Activated CD4-positive, CD25-positive, alpha-beta regulatory T cell treated with anti-CD3 and anti-CD28 coated beads, Interleukin-2, amount 50 U/mL, for 16 hours (primary cell): ENCODE data around the gene RFC3.
"Not testable (repeated sequence)": the region's sequence is repeated elsewhere in the genome, so short reads cannot be mapped to it uniquely, and the experiment has no call there.

Source experiments
- DNase-seq: peaks from one replicate; pipeline ENCODE4 v3.0.0-alpha.2; 2020; ENCODE audit warnings: low read depth, low spot score

The RFC3 gene

DNA sequence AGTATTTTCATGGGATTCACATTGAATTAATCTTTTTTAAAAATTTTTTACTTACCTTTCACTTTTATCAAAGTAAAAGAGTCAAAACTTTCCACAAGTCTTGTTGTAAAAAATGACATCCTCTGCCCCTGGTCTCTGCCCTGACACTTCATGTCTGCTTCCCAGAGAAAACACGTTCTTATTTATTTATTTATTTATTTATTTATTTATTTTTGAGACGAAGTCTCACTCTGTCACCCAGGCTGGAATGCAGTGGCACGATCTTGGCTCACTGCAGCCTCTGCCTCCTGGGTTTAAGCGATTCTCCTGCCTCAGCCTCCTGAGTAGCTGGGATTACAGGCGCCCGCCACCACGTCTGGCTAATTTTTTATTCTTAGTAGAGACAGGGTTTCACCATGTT, 5.1 kb upstream of the RFC3 start:
- not testable (repeated sequence) for DNase-seq

DNA sequence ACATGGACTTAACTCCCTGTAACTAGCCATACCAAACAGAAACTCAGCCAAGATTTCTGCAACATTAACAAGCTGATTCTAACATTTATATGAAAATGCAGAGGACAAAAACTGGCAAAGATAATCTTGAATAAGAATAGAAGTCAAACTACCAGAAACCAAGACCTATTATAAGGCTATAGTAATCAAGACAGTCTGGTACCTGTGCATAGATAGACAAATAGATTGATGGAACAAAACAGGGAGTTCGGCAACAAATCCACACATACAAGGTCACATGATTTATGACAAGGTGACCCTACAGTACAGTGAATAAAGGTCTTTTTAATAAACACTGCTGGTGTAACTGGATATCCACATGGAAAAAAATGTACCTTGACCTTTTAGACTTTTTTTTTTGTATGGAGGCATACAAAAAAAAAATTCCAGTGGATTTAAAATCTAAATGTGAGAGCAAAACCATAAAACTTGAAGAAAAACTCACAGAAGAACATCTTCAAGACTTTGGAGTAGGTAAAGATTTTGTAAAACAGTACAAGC, 2.9 kb upstream of the RFC3 start:
- no peak for DNase-seq

DNA sequence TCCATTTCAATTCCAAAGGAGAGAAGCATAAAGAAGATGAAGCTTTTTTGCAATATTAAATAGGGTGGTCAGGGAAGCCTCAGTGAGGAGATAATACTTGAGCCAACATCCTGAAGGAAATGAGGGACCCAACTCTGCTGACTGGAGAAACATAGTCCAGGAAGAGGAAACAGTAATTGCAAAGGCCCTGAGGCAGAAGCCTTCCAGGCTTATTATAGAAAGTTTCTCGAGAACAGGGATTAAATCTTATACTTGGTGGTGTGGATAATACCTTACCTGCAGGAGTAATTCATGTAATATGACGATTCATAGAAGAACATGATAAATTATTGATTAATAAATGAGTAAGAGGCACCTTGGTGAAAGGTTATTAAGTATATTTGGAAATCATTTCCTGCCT, 1.0 kb upstream of the RFC3 start:
- no peak for DNase-seq

DNA sequence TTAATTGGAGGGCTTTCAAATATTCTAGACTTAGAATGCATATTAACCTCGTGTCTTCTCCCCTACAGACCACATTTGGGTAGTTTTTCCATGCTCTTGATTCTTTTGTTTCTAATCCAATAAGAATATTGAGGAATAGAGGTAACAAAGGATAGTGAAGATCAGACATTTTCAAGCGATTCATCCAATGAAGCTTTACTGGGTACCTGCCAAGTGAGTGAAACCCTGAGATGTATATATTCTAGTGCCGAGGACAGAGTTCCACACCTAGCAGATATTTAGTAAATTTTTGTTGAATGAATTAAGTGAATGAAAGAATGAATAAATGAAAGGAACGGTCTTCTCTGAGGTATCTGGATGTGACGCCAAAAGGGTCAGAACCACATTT, 442 bp upstream of the RFC3 start:
- DNase-seq: no peak

GRCh38 chr13:33825083-33825482, 7.1 kb downstream of the RFC3 start:
- DNase-seq: no peak

DNA sequence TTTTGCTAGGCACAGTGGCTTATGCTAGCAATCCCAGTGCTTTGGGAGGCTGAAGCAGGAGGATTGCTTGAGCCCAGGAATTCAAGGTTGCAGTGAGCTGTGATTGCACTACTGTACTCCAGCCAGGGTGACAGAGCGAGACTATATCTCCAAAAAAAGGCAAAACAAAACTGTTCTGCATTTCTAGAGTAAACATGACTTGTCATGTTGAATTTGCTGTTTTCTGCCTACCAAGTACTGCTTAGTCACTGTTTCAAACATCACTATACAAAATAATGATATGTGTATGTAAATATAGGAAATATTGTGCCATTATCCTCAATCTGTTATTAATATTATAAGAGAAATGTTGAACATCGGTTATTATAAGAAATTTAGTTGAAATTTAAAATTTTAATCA, 9.2 kb downstream of the RFC3 start:
- no peak for DNase-seq

DNA sequence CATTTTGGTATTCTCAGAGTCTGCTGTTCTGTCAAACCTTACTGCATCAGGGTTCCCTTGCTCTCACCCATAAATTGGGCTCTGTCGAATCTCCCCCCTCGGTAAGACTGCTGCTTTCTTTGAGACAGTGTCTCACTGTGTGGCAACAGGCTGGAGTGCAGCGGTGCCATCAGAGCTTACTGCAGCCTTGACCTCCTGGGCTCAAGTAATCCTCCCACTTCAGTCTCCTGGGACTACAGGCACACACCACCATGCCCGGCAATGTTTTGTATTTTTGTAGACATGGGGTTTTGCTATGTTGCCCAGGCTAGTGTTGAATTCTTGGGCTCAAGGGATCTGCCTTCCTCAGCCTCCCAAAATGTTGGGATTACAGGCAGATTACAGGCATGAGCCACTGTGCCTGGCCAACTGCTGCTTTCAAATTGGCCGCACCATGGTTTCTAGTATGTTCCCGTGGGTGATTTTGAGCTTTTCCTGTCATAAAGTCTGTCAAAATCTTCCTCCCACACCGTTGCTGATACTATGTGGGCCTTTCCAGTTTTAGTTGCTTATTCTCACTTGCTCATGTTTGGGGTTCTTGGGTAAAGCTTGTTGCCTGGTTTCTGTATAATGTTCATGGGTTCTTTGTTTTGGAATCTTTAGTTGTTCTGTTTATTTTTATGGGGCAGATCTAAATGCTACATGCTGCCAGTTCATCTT, 10.6 kb downstream of the RFC3 start:
- no peak for DNase-seq

DNA sequence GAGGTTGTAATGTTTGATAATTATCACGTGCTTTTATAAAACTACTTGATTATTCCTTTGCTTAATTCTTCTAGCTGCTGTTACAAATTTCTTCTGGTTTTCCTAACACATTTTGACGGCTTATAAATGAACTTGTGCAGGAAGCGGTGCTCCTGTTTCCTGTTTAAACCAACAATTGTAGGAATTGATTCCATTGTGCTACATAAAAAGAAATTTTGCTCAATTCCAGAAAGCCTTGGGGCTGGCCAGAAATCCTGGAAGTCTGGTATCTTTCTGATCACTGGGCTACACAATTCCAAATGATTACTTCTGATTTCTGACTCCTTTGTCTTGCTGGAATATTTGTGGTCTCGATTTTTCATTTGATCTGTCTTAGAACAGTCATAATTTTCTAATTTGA, 14.9 kb downstream of the RFC3 start:
- no peak for DNase-seq

DNA sequence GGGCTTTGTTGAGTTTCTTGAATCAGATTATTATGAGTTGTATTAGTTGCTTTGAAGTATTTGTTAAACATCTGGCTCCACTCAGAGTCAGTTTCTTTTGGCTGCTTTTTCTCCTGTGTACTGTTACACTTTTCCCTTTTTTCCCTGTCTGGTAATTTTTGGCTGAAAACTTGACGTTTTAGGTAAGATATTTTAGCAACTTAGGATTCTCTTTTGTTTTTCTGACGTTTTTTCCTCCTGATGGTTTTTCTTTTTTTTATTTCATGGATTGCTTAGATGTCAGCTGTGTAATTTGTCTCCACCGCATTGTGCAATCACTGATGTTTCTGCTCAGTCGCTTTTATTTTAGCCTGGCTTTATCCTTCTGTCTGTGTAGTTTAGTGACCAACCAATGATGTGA, 20.7 kb downstream of the RFC3 start:
- DNase-seq: no peak

DNA sequence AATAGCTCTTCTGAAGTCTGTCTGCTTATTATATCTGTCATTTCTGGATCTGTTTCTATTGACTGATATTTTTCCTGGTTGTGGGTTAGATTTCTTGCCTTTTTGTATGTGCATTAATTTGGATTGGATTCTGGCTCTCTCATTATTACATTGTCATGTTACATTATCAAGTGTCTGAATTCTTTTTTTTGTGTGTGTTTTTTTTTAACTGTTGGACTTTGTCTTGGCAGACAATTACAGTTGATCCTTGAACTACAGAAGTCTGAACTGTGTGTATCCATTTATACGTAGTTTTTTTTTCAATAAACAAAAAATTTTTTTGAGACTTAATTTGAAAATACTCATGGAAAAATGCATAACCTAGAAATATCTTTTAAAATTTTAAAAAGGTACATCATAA, 22.5 kb downstream of the RFC3 start:
- no peak for DNase-seq

GRCh38 chr13:33842207-33842606, 24.3 kb downstream of the RFC3 start:
- no peak for DNase-seq

GRCh38 chr13:33842986-33843385, 25.0 kb downstream of the RFC3 start:
- DNase-seq: no peak

- no peak for DNase-seq
These were observed 27.8 kb downstream of the RFC3 start for GRCh38 chr13:33845572-33846302.

GRCh38 chr13:33846303-33847062, 28.5 kb downstream of the RFC3 start:
- no peak for DNase-seq

DNA sequence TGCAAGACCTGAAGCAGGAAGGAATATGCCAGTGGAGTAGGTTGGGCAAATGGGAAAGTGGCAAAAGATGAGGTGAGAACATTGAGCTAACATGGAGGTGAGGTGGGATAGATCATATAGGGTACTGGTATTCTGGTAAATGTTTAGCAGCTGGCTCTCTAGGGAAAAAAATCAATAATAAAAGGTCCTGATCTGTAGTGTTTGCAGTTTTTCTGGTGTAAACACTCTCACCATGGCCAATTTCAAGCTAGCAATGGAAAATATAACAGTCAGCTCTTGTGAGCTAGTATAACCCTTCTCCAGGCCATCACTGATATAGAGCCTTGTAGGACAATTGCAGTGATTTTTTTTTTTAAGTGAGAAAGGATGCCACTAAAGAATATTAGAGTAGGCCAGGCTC, 31.3 kb downstream of the RFC3 start:
- DNase-seq: no peak

GRCh38 chr13:33855371-33855895, 37.5 kb downstream of the RFC3 start:
- DNase-seq: no peak

GRCh38 chr13:33859691-33860303, 41.8 kb downstream of the RFC3 start:
- no peak for DNase-seq

- DNase-seq: no peak
These were observed 42.6 kb downstream of the RFC3 start for GRCh38 chr13:33860526-33860925.

GRCh38 chr13:33862016-33862415, 44.1 kb downstream of the RFC3 start:
- DNase-seq: no peak

DNA sequence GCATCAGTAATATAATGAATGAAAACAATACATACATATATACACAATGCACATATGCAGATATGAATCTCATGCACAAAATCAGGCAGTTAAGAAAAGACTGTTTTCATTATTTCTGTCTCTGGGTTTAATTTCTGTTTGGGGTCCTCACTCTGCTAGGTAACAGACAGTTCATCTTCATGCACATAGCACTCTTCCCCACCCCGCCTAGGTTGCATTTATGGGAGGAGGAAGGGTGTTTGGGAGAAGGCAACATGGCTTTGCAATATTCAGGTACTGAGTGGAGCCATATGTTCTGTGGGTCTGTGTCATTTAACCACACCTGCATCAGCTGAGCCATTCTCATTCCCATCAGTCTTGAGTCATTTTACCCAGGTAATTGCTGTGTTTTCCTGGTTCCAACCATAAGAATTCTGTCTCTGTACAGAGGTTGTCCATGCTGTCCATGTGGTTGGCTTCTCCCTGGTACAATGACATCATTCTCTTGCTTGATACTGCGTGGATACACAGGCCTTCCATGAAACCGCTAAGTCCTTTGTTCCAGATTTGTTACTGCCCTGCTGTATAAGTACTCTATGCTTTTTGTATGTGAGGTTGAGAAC, 45.3 kb downstream of the RFC3 start:
- no peak for DNase-seq

GRCh38 chr13:33865945-33866344, 48.0 kb downstream of the RFC3 start:
- DNase-seq: no peak
